ENCODE results near the gene XRN2. TPM values are rescaled to one million over a fixed set of nuclear protein-coding genes. Genes with fewer than 3 reads are reported as not detected.

XRN2 gene
- total and polyA plus RNA-seq, 12 donors: 12.9 to 89.6 (median 65.5) TPM

DNA sequence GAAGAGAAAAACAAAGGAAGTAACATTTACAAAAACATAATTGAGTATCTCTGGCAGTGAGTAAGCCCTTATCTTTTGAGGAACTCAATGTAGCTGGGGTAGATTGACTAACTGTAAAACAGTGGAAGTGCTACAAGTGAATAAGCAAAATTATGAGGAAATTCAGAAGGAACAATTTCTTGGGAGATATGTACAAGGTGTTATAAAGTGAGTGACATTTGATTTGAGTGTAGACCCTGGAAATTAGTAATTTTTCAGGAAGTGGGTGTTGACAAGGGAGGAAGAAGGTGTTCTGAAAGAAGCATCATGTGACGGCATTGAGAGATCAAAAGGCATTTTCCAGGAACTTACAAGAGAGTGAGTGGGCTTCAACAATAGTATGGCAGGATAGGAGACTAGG lies 22.2 kb downstream of the XRN2 start:
- no peak for TF ChIP-seq POLR2A (IDR thresholded peaks at IDR 0.05)
- TF ChIP-seq, protein P1, sequence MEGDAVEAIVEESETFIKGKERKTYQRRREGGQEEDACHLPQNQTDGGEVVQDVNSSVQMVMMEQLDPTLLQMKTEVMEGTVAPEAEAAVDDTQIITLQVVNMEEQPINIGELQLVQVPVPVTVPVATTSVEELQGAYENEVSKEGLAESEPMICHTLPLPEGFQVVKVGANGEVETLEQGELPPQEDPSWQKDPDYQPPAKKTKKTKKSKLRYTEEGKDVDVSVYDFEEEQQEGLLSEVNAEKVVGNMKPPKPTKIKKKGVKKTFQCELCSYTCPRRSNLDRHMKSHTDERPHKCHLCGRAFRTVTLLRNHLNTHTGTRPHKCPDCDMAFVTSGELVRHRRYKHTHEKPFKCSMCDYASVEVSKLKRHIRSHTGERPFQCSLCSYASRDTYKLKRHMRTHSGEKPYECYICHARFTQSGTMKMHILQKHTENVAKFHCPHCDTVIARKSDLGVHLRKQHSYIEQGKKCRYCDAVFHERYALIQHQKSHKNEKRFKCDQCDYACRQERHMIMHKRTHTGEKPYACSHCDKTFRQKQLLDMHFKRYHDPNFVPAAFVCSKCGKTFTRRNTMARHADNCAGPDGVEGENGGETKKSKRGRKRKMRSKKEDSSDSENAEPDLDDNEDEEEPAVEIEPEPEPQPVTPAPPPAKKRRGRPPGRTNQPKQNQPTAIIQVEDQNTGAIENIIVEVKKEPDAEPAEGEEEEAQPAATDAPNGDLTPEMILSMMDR (IDR thresholded peaks at IDR 0.05): no peak
- no peaks in the 10 kb centered on the region for H3K27me3 ChIP-seq
- DNase-seq: no peak
- WGBS, 4 donors: 68 to 75% (median 72%) methylated on average over 1 of the region's 1 CpG
- intact Hi-C loops (cut with DNase I): no loop called here
- peaks cover 0 to 4% of the 10 kb centered on the region in 2 donors for H3K36me3 ChIP-seq (replicated peaks in 1 of 2)
- peaks cover 19 to 45% of the 10 kb centered on the region in 2 donors for H3K4me1 ChIP-seq (replicated peaks in 1 of 2)
- no peaks in the 10 kb centered on the region for H3K9me3 ChIP-seq (replicated peaks in 1 of 3)
- peak overlapping the region in 1 of 5 donors; percentile 50 for H3K27ac ChIP-seq
- no peak overlapping the region for H3K4me3 ChIP-seq

DNA sequence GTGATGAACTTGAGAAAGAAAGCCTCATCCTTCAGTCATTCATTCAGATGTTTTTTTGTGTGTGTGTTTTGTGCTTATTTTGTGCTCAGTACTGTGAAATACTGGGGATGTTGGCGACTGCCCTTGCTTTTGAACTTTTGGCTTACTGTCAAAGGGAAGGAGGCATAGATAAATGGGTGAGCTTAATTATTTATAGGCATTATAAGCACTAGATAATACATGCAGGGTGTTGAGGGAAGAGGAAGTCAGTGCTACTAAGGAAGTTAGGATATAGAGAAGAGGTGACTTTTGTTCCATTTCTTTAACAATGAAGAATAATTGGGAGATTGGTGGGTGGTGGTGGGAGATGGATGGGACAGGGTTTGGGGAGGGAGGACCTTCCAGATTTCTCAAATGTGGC lies 23.6 kb downstream of the XRN2 start:
- no peak for DNase-seq
- H3K4me1 ChIP-seq (replicated peaks in 1 of 2): peaks cover 19 to 45% of the 10 kb centered on the region in 2 donors
- intact Hi-C loops (cut with DNase I): no loop called here
- no peak overlapping the region for H3K4me3 ChIP-seq
- H3K27ac ChIP-seq: no peak overlapping the region
- no peaks in the 10 kb centered on the region for H3K9me3 ChIP-seq (replicated peaks in 1 of 3)
- H3K27me3 ChIP-seq: no peaks in the 10 kb centered on the region
- 32 to 43% (median 41%) methylated on average over 1 of the region's 1 CpG for WGBS, 4 donors
- TF ChIP-seq POLR2A (IDR thresholded peaks at IDR 0.05): no peak
- TF ChIP-seq, protein P1 (IDR thresholded peaks at IDR 0.05): no peak
- H3K36me3 ChIP-seq (replicated peaks in 1 of 2): peaks cover 0 to 11% of the 10 kb centered on the region in 2 donors

DNA sequence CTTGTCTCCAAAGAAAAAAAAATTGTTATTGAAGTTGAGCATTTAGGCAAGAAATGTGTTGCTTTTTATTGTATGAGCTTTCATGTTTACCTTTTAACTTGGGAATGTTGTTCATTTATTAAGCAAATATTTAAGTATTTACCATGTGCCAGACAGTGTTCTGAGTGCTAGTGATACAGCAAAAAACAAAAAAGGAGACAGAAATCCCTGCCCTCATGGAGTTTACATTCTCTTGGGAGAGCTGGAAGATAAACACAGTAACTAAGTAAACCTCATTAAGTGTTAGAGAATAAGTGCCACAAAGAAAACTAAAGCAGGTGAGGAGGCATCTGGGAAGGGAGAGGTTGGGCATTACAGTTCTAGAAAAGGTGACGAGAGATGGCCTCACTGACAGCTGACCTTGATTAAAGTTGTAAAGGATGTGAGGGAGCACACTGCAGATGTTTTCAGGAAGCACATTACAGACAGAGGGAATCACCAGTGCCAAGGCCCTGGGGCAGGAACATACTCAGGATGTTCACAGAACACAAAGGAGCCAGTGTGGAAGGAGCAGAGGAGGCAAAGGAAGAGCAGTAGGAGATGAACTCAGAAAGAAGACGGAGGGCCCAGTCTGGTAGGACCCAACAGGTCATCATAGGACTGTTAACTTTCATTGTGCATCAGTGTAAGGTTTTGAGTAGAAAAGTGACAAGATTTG lies 33.5 kb downstream of the XRN2 start:
- H3K9me3 ChIP-seq (replicated peaks in 1 of 3): no peaks in the 10 kb centered on the region
- H3K36me3 ChIP-seq (replicated peaks in 1 of 2): peaks cover 0 to 74% of the 10 kb centered on the region in 2 donors
- DNase-seq: no peak
- H3K27ac ChIP-seq: no peak overlapping the region
- WGBS, 4 donors: 93 to 98% (median 96%) methylated on average over 2 of the region's 2 CpGs
- TF ChIP-seq, protein P1 (IDR thresholded peaks at IDR 0.05): no peak
- no peak for TF ChIP-seq POLR2A (IDR thresholded peaks at IDR 0.05)
- H3K4me3 ChIP-seq: no peak overlapping the region
- no peaks in the 10 kb centered on the region for H3K4me1 ChIP-seq (replicated peaks in 1 of 2)
- intact Hi-C loops (cut with DNase I): no loop called here
- no peaks in the 10 kb centered on the region for H3K27me3 ChIP-seq

DNA sequence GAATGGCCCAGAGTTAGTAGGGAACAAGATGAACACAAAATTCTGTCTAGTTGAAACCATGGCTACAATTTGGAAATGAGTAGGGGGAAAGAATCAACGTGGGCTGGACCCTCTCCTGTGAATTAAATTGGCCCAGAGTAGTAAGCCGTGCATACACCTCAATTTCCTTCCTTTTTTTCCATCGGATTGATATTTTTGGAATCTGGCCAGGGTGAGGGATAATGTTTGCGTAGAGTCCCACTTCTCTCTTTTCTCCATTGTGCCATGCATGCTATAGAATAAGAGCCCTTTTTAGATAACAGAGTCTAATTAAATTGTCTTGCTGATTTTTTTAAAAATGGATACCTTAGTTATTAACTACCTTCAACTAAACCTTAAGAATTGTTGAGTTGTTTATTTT lies 35.2 kb downstream of the XRN2 start:
- intact Hi-C loops (cut with DNase I): no loop called here
- Histone ChIP-seq H3K4me3 (no peak overlapping the region), H3K27me3 (no peaks in the 10 kb centered on the region), H3K36me3 (replicated peaks in 1 of 2) (peaks cover 0 to 60% of the 10 kb centered on the region in 2 donors), H3K4me1 (replicated peaks in 1 of 2) (peaks cover 0 to 10% of the 10 kb centered on the region in 2 donors), H3K27ac (no peak overlapping the region), H3K9me3 (replicated peaks in 1 of 3) (no peaks in the 10 kb centered on the region)
- TF ChIP-seq, protein P1 (IDR thresholded peaks at IDR 0.05): no peak
- no peak for TF ChIP-seq POLR2A (IDR thresholded peaks at IDR 0.05)
- DNase-seq: no peak
- 66 to 75% (median 72%) methylated on average over 4 of the region's 4 CpGs for WGBS, 4 donors

All from adrenal gland (tissue), 12 donors.